Neutrophil (primary cell): ENCODE measurements around the gene CELF2.

ENCODE experiments used
- H3K27ac ChIP-seq: fragments of 200-600 bp; sonication (generic); 2 replicates; pipeline ENCODE4 v1.5.1; 2016; ENCODE audit warnings: mild to moderate bottlenecking, moderate library complexity
- H3K27me3 ChIP-seq: fragments of 200-600 bp; sonication (generic); 2 replicates; pipeline ENCODE4 v1.6.0; 2016; ENCODE audit warnings: mild to moderate bottlenecking
- H3K36me3 ChIP-seq: fragments of 200-600 bp; sonication (generic); 2 replicates; pipeline ENCODE4 v1.5.1; 2017
- H3K4me1 ChIP-seq, 2 experiments: fragments of 200-600 bp in 1 of 2; sonication (generic) in 1 of 2; 1 replicate in 1 of 2; 2 replicates in 1 of 2; pipeline versions ENCODE4 v1.5.1 to v1.6.1; 2013 to 2016; ENCODE audit warnings: low read depth in 1 of 2, low read length in 1 of 2, mild to moderate bottlenecking in 1 of 2, moderate library complexity in 1 of 2; ENCODE audit not compliant: control insufficient read depth in 1 of 2, insufficient read depth in 1 of 2
- H3K4me3 ChIP-seq, 2 experiments: fragments of 200-600 bp in 1 of 2; sonication (generic) in 1 of 2; 1 replicate in 1 of 2; 2 replicates in 1 of 2; pipeline ENCODE4 v1.5.1; 2013 to 2016; ENCODE audit warnings: low read depth in 1 of 2, low read length in 1 of 2, mild to moderate bottlenecking in 1 of 2, moderate library complexity in 1 of 2
- H3K9me3 ChIP-seq: fragments of 200-600 bp; sonication (generic); 2 replicates; pipeline ENCODE4 v1.5.1; 2016
- TF ChIP-seq, protein P1 (sequence below): fragments of 200-600 bp; sonication (generic); IDR thresholded peaks from 2 replicates; pipeline ENCODE4 v1.5.1; 2016; ENCODE audit warnings: antibody characterized with exemption

CELF2 gene

GRCh38 chr10:11280187-11280932 is 262.7 kb downstream of the CELF2 start:
- TF ChIP-seq, protein P1, sequence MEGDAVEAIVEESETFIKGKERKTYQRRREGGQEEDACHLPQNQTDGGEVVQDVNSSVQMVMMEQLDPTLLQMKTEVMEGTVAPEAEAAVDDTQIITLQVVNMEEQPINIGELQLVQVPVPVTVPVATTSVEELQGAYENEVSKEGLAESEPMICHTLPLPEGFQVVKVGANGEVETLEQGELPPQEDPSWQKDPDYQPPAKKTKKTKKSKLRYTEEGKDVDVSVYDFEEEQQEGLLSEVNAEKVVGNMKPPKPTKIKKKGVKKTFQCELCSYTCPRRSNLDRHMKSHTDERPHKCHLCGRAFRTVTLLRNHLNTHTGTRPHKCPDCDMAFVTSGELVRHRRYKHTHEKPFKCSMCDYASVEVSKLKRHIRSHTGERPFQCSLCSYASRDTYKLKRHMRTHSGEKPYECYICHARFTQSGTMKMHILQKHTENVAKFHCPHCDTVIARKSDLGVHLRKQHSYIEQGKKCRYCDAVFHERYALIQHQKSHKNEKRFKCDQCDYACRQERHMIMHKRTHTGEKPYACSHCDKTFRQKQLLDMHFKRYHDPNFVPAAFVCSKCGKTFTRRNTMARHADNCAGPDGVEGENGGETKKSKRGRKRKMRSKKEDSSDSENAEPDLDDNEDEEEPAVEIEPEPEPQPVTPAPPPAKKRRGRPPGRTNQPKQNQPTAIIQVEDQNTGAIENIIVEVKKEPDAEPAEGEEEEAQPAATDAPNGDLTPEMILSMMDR: no peak
- peaks cover 32 to 39% of the 10 kb centered on the region in 2 experiments for H3K4me1 ChIP-seq
- no peak overlapping the region for H3K4me3 ChIP-seq
- no peaks in the 10 kb centered on the region for H3K27me3 ChIP-seq
- peaks cover 94% of the 10 kb centered on the region for H3K36me3 ChIP-seq
- H3K27ac ChIP-seq: peak overlapping the region; percentile 64
- no peaks in the 10 kb centered on the region for H3K9me3 ChIP-seq

GRCh38 chr10:11282156-11282555 is 264.5 kb downstream of the CELF2 start:
- Histone ChIP-seq H3K27ac (peak overlapping the region; percentile 64), H3K9me3 (no peaks in the 10 kb centered on the region), H3K36me3 (peaks cover 94% of the 10 kb centered on the region), H3K4me3 (no peak overlapping the region), H3K4me1 (peaks cover 48 to 57% of the 10 kb centered on the region in 2 experiments), H3K27me3 (no peaks in the 10 kb centered on the region)
- TF ChIP-seq, protein P1: no peak

DNA sequence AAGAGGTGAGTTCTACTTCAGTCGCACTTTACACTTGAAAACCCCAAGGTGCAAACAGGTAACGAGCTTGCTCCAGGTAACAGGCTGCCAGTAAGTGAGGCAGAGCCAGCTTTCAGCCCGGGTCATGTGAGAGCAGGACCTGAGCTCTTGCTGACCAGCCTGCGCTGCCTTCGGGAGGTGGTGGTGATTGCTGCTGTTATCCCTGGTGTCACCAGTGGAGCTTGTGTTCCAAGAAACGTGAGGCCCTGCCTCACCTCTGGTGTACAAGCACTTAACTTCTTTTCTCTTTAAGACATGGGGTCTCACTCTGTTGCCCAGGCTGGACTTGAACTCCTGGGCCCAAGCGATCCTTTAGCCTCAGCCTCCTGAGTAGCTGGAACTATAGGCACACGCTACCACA is 265.0 kb downstream of the CELF2 start:
- Histone ChIP-seq H3K36me3 (peaks cover 94% of the 10 kb centered on the region), H3K4me1 (peaks cover 50 to 59% of the 10 kb centered on the region in 2 experiments), H3K27me3 (no peaks in the 10 kb centered on the region), H3K9me3 (no peaks in the 10 kb centered on the region), H3K4me3 (no peak overlapping the region), H3K27ac (peak overlapping the region; percentile 64)
- TF ChIP-seq, protein P1: no peak

DNA sequence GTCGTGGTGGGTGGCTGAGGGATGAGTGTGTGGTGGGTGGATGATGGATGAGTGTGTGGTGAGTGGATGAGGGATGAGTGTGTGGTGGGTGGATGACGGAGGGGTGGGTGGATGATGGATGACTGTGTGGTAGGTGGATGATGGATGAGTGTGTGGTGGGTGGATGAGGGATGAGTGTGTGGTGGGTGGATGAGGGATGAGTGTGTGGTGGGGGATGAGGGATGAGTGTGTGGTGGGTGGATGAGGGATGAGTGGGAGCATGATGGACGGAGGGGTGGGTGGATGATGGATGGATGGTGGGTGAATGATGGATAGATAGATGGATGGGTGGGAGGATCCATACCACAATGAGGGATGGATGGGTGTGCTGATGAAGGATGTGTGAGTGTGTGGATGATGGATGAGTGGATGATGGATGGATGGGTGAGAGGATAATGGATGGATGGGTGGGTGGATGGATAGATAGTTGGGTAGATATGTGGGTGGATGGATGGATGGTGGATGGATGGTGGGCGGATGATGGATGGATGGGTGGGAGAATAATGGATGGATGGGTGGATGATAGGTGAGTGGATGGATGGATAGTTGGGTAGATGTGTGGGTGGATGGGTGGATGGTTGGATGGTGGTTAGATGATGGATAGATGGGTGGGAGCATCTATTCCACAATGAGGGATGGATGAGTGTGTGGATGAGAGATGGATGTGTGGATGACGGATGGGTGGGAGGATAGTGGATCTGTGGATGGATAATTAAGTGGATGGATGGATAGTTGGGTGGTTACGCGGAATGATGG is 266.8 kb downstream of the CELF2 start:
- Histone ChIP-seq H3K36me3 (peaks cover 94% of the 10 kb centered on the region), H3K27ac (no peak overlapping the region), H3K4me1 (peaks cover 50 to 59% of the 10 kb centered on the region in 2 experiments), H3K9me3 (no peaks in the 10 kb centered on the region), H3K27me3 (no peaks in the 10 kb centered on the region), H3K4me3 (no peak overlapping the region)
- TF ChIP-seq, protein P1: no peak

DNA sequence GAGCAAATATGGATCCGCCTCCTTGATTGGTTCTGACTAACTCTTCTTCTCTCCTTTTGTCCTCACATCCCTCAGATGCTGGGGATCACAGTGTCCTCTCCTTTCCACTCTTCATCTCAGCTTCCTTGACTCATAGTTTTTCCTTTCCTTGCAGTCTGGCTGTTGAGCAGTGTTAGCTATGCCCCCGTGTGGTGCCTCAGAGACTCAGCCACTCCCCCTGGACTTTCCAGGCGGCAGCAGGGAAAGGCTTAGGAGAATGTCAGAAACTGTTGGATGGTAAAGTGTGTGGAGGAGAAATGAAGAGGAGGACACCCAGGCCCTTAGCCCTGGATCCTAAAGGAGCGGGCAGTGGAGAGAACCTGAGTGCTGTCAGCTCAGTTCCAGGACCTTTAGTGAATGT is 267.5 kb downstream of the CELF2 start:
- peaks cover 94% of the 10 kb centered on the region for H3K36me3 ChIP-seq

More for the DNA sequence above, 267.5 kb downstream of the CELF2 start:
- Histone ChIP-seq H3K9me3 (no peaks in the 10 kb centered on the region), H3K27ac (peak overlapping the region; percentile 72), H3K4me1 (peaks cover 50 to 57% of the 10 kb centered on the region in 2 experiments), H3K27me3 (no peaks in the 10 kb centered on the region), H3K4me3 (no peak overlapping the region)
- TF ChIP-seq, protein P1: no peak
